H1 (cell line): ENCODE results near the gene RAB4B. TPM values are rescaled to one million over a fixed set of nuclear protein-coding genes. Genes with fewer than 3 reads are reported as not detected.
A peak's percentile ranks its signal among the peaks of the same experiment; 100 is the strongest.

Source experiments
- CTCF ChIA-PET: fragments of 300-600 bp; sonication (Branson Sonifier 250); formaldehyde crosslinking; loops from one replicate; lab custom pipeline; 2021; ENCODE audit not compliant: partially characterized antibody; lab: Charles Lee
- POLR2A ChIA-PET: fragments of 300-600 bp; sonication (Branson Sonifier 250); formaldehyde crosslinking; loops from one replicate; lab custom pipeline; 2021; ENCODE audit warnings: inconsistent platforms; ENCODE audit not compliant: partially characterized antibody; lab: Charles Lee
- DNase-seq, 2 experiments: peaks; one replicate each; pipeline versions ENCODE4 v3.0.0 to v3.0.0-alpha.2; 2010 to 2022; ENCODE audit warnings: low spot score in 2 of 2, low read depth in 1 of 2, mixed read lengths in 1 of 2
- FAIRE-seq: peaks from 2 replicates; lab custom pipeline; 2011; peaks lifted over from hg19 to GRCh38; lab: Jason Lieb, UNC
- H2AFZ ChIP-seq: 2 replicates; pipeline ENCODE4 v1.8.1; 2012; ENCODE audit warnings: low read length, inconsistent platforms
- H2AK5ac ChIP-seq: 2 replicates; pipeline ENCODE4 v1.6.1; 2013; ENCODE audit warnings: low read depth, low read length
- H2BK120ac ChIP-seq: replicated peaks from 2 replicates; pipeline ENCODE3; 2013; ENCODE audit warnings: low read depth, low read length, inconsistent platforms
- H2BK12ac ChIP-seq: 2 replicates; pipeline ENCODE4 v1.6.1; 2013; ENCODE audit warnings: low read depth, low read length
- H2BK15ac ChIP-seq: 2 replicates; pipeline ENCODE4 v1.6.1; 2013; ENCODE audit warnings: low read length
- H2BK20ac ChIP-seq: 2 replicates; pipeline ENCODE4 v1.6.1; 2013; ENCODE audit warnings: low read length
- H2BK5ac ChIP-seq: 2 replicates; pipeline ENCODE4 v1.6.1; 2013; ENCODE audit warnings: low read depth, low read length
- H3K14ac ChIP-seq: 2 replicates; pipeline ENCODE4 v1.6.1; 2013; ENCODE audit warnings: inconsistent platforms; ENCODE audit not compliant: insufficient read length
- H3K18ac ChIP-seq: 2 replicates; pipeline ENCODE4 v1.6.1; 2013; ENCODE audit warnings: low read length; ENCODE audit errors: extremely low read depth
- H3K23ac ChIP-seq: 2 replicates; pipeline ENCODE4 v1.6.1; 2013; ENCODE audit warnings: inconsistent platforms; ENCODE audit not compliant: insufficient read length
- H3K23me2 ChIP-seq: 2 replicates; pipeline ENCODE4 v1.6.1; 2013; ENCODE audit warnings: low read depth, low read length
- H3K27ac ChIP-seq: 2 replicates; pipeline ENCODE4 v1.6.1; 2011; ENCODE audit warnings: low read depth, low read length, inconsistent platforms
- H3K27me3 ChIP-seq, 4 experiments: replicated peaks in 1 of 4; 1 replicate in 1 of 4; 2 replicates in 3 of 4; pipeline versions ENCODE4 v1.6.1 to v1.8.1; 2011 to 2013; ENCODE audit warnings: low read length in 3 of 4, mild to moderate bottlenecking in 3 of 4, inconsistent platforms in 2 of 4, mixed read lengths in 2 of 4, moderate library complexity in 1 of 4; ENCODE audit not compliant: control insufficient read depth in 3 of 4, insufficient read depth in 3 of 4; ENCODE audit errors: extremely low read depth in 1 of 4
- H3K36me3 ChIP-seq, 4 experiments: 2 replicates each; pipeline versions ENCODE4 v1.6.1 to v1.8.1; 2011 to 2013; ENCODE audit warnings: mild to moderate bottlenecking in 4 of 4, low read length in 3 of 4, moderate library complexity in 2 of 4, control low read depth in 1 of 4, inconsistent platforms in 1 of 4; ENCODE audit not compliant: insufficient read depth in 4 of 4, control insufficient read depth in 2 of 4
- H3K4ac ChIP-seq: replicated peaks from 2 replicates; pipeline ENCODE3; 2013; ENCODE audit warnings: low read length, low read depth, mixed read lengths, inconsistent platforms; ENCODE audit not compliant: insufficient read length
- H3K4me1 ChIP-seq, 4 experiments: replicated peaks in 1 of 4; 1 replicate in 1 of 4; 2 replicates in 3 of 4; pipeline versions ENCODE4 v1.6.1 to v1.8.1; 2011 to 2013; ENCODE audit warnings: low read length in 3 of 4, inconsistent platforms in 2 of 4, mixed read lengths in 1 of 4; ENCODE audit not compliant: insufficient read depth in 4 of 4, control insufficient read depth in 3 of 4
- H3K4me2 ChIP-seq, 2 experiments: 2 replicates each; pipeline versions ENCODE4 v1.6.1 to v1.8.1; 2011 to 2013; ENCODE audit warnings: low read depth in 2 of 2, low read length in 2 of 2, control low read depth in 1 of 2, inconsistent platforms in 1 of 2, mild to moderate bottlenecking in 1 of 2; ENCODE audit not compliant: insufficient read depth in 1 of 2
- H3K4me3 ChIP-seq, 4 experiments: fragments of 200-600, 300-600 bp in 1 of 4; sonication (generic), shearing (Covaris generic), sonication (Bioruptor Twin) in 1 of 4; 2 replicates each; pipeline versions ENCODE4 v1.5.1 to v1.8.1; 2011 to 2016; ENCODE audit warnings: low read length in 4 of 4, low read depth in 3 of 4, control low read depth in 2 of 4, inconsistent platforms in 2 of 4, mild to moderate bottlenecking in 2 of 4, mixed read lengths in 1 of 4, moderate library complexity in 1 of 4; ENCODE audit not compliant: insufficient read depth in 2 of 4; ENCODE audit errors: extremely low read depth in 1 of 4
- H3K56ac ChIP-seq: replicated peaks from 2 replicates; pipeline ENCODE3; 2013; ENCODE audit warnings: low read depth, mild to moderate bottlenecking, mixed read lengths, low read length, inconsistent platforms; ENCODE audit not compliant: insufficient read length
- H3K79me1 ChIP-seq: 2 replicates; pipeline ENCODE4 v1.6.1; 2013; ENCODE audit warnings: low read depth, low read length, control low read depth
- H3K79me2 ChIP-seq, 2 experiments: 2 replicates each; pipeline versions ENCODE4 v1.6.1 to v1.8.1; 2012 to 2013; ENCODE audit warnings: low read length in 2 of 2, mild to moderate bottlenecking in 2 of 2, inconsistent platforms in 1 of 2; ENCODE audit not compliant: insufficient read depth in 2 of 2, control insufficient read depth in 1 of 2
- H3K9ac ChIP-seq, 4 experiments: replicated peaks in 1 of 4; 1 replicate in 1 of 4; 2 replicates in 3 of 4; pipeline versions ENCODE4 v1.6.1 to v1.8.1; 2011 to 2013; ENCODE audit warnings: low read depth in 3 of 4, low read length in 3 of 4, control low read depth in 2 of 4, mild to moderate bottlenecking in 2 of 4, moderate library complexity in 2 of 4, inconsistent platforms in 1 of 4; ENCODE audit errors: extremely low read depth in 1 of 4
- H3K9me3 ChIP-seq, 2 experiments: 2 replicates each; pipeline versions ENCODE4 v1.6.1 to v1.8.1; 2012 to 2013; ENCODE audit warnings: mild to moderate bottlenecking in 2 of 2, moderate library complexity in 2 of 2, control low read depth in 1 of 2, inconsistent platforms in 1 of 2, low read depth in 1 of 2, low read length in 1 of 2, mixed read lengths in 1 of 2; ENCODE audit not compliant: insufficient read depth in 2 of 2
- H4K20me1 ChIP-seq, 2 experiments: replicated peaks in 1 of 2; 2 replicates each; pipeline versions ENCODE3 to v1.8.1; 2011 to 2013; ENCODE audit warnings: inconsistent platforms in 2 of 2, low read length in 2 of 2, mild to moderate bottlenecking in 1 of 2; ENCODE audit not compliant: insufficient read depth in 2 of 2, control insufficient read depth in 1 of 2
- H4K5ac ChIP-seq: 2 replicates; pipeline ENCODE4 v1.6.1; 2013; ENCODE audit warnings: low read length, low read depth, mixed read lengths, inconsistent platforms; ENCODE audit not compliant: insufficient read length
- H4K8ac ChIP-seq: 2 replicates; pipeline ENCODE4 v1.8.0; 2013; ENCODE audit warnings: mild to moderate bottlenecking, moderate library complexity, low read length, inconsistent platforms; ENCODE audit not compliant: insufficient read depth; ENCODE audit errors: extremely low read depth
- H4K91ac ChIP-seq: replicated peaks from 2 replicates; pipeline ENCODE3; 2013; ENCODE audit warnings: low read length, mixed read lengths, inconsistent platforms; ENCODE audit not compliant: insufficient read length
- BACH1 ChIP-seq: IDR thresholded peaks from 2 replicates; pipeline ENCODE4 v1.6.1; 2012; ENCODE audit warnings: low read length, improper control_type of control experiment
- CEBPB ChIP-seq: IDR thresholded peaks from 2 replicates; pipeline ENCODE4 v1.6.1; 2012; ENCODE audit warnings: low read depth, low read length
- CHD2 ChIP-seq: IDR thresholded peaks from 2 replicates; pipeline ENCODE4 v1.6.1; 2012; ENCODE audit warnings: low read length, improper control_type of control experiment
- PHF8 ChIP-seq: fragments of 200-600 bp; sonication (generic); conservative IDR thresholded peaks from 2 replicates; pipeline ENCODE4 v1.7.1; 2012; ENCODE audit warnings: low read depth, mild to moderate bottlenecking, inconsistent platforms, low read length, moderate library complexity
- TEAD4 ChIP-seq: IDR thresholded peaks from 2 replicates; pipeline ENCODE4 v1.6.1; 2012; ENCODE audit warnings: low read depth, low read length, inconsistent platforms, mixed read lengths
- USF2 ChIP-seq: IDR thresholded peaks from 2 replicates; pipeline ENCODE4 v1.6.1; 2011; ENCODE audit warnings: low read length, improper control_type of control experiment
- ZNF274 ChIP-seq: IDR thresholded peaks from 2 replicates; pipeline ENCODE4 v1.7.0; 2012; ENCODE audit warnings: low read length, borderline replicate concordance; ENCODE audit errors: extremely low read depth
- WGBS, 2 experiments: shearing (Covaris generic) in 1 of 2; methylation state at CpG; one replicate each; pipeline versions ENCODE4 v1.1.6 to v1.1.7; 2013 to 2015; ENCODE audit warnings: low lambda C conversion rate in 2 of 2, mixed read lengths in 2 of 2, inconsistent platforms in 1 of 2, low coverage in 1 of 2, missing lambda C conversion rate in 1 of 2; ENCODE audit not compliant: insufficient replicate concordance in 2 of 2, insufficient coverage in 1 of 2, insufficient read length in 1 of 2; ENCODE audit errors: extremely low coverage in 1 of 2, missing lambda C conversion rate in 1 of 2; 5-methylcytosine and 5-hydroxymethylcytosine counted together
- polyA plus RNA-seq, 7 experiments: library from polyadenylated mRNA; depleted of rRNA in 3 of 7; stranded (reverse) in 5 of 7; unstranded in 2 of 7; fragments of >200 nt in 5 of 7; fragments of 200-250 nt in 2 of 7; gene quantifications; 1 replicate in 5 of 7; 2 replicates in 1 of 7; 4 replicates in 1 of 7; pipeline versions ENCODE4 v1.2.1 to v1.2.3, GENCODE V29; 2011 to 2013; ENCODE audit warnings: missing spikeins in 2 of 7, mixed read lengths in 2 of 7
- total RNA-seq: library from RNA; stranded (reverse); fragmentation: NEBNext Ultra II Directional; extraction: Animal tissue kit (Norgen Biotek cat#: 25700); gene quantifications from 2 replicates; pipeline ENCODE4 v1.2.1, GENCODE V29; 2021

RAB4B gene
- total and polyA plus RNA-seq, 2 of the 8 experiments (the other 6 are each of a cell fraction or from before 2014, with no cell fraction given): 15.9 to 28.6 TPM

DNA sequence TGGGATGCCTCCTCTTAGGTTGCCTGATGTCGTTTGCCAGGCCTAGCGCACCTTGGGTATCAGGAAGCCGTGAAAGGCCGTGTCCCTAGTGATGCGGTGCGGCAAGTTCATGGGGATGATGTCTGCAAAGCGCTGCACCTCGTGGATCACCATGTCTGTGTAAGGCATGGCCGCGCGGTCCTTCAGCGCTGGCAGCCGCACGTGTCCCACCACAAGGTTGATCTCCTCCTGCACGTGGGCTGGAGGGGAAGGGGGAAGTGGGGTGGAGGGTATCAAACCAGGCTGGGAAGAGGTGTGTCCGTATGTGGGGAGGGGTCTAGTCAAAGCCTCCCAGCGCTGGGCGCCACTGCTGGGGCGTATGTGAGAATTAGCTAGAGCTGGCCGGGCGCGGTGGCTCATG is 44.1 kb downstream of the RAB4B start:
- WGBS, 2 experiments: 89% methylated on average over 19 of the region's 22 CpGs; no CpG with 5 or more reads in 1 of the 2 experiments
- POLR2A ChIA-PET: interaction anchor here (1.3 to 1.7 kb wide), 2 partner anchors 16 to 77 kb away, joined by 4 to 6 read pairs; no protein-coding TSS in a partner anchor
- Histone ChIP-seq H4K5ac (no peak overlapping the region), H3K4me1 (peaks cover 0 to 3% (median 1%) of the 10 kb centered on the region in 4 experiments; a peak in 3 of 7 replicates), H3K9ac (no peak overlapping the region), H2AK5ac (no peak overlapping the region), H2BK12ac (no peak overlapping the region)
- TF ChIP-seq PHF8: no peak
- no peak for TF ChIP-seq CEBPB
- no peak for TF ChIP-seq CHD2
- no peak for TF ChIP-seq ZNF274
- no peak for TF ChIP-seq BACH1
- no peak for TF ChIP-seq TEAD4
- no peak for TF ChIP-seq USF2
- TF ChIP-seq, all 59 proteins: peak for 0
- Histone ChIP-seq H3K79me2 (no peaks in the 10 kb centered on the region), H2BK20ac (no peak overlapping the region), H3K4me3 (no peak overlapping the region), H3K27ac (no peak overlapping the region), H3K18ac (no peak overlapping the region), H3K56ac (no peak overlapping the region), H3K23ac (no peak overlapping the region), H3K4ac (no peak overlapping the region), H3K23me2 (peaks cover 3% of the 10 kb centered on the region; the same call in 1 of the 2 replicates), H4K91ac (no peak overlapping the region), H2BK15ac (no peak overlapping the region), H4K8ac (no peak overlapping the region), H2AFZ (no peak overlapping the region), H3K4me2 (no peak overlapping the region), H2BK5ac (no peak overlapping the region), H3K27me3 (peaks cover 0 to 3% (median 0%) of the 10 kb centered on the region in 4 experiments; a peak in 2 of 7 replicates), H3K14ac (no peak overlapping the region), H3K9me3 (no peaks in the 10 kb centered on the region), H3K79me1 (no peaks in the 10 kb centered on the region), H3K36me3 (no peaks in the 10 kb centered on the region; a peak in 2 of 8 replicates), H2BK120ac (no peak overlapping the region), H4K20me1 (no peaks in the 10 kb centered on the region)
- peak in 1 of 2 experiments; percentile 41 for DNase-seq
- FAIRE-seq: no peak
- CTCF ChIA-PET: interaction anchor here (0.5 to 0.7 kb wide), 2 partner anchors 241 to 313 kb away, joined by 3 to 4 read pairs; no protein-coding TSS in a partner anchor
